ENCODE data around the gene PCDH1.

The PCDH1 gene

DNA sequence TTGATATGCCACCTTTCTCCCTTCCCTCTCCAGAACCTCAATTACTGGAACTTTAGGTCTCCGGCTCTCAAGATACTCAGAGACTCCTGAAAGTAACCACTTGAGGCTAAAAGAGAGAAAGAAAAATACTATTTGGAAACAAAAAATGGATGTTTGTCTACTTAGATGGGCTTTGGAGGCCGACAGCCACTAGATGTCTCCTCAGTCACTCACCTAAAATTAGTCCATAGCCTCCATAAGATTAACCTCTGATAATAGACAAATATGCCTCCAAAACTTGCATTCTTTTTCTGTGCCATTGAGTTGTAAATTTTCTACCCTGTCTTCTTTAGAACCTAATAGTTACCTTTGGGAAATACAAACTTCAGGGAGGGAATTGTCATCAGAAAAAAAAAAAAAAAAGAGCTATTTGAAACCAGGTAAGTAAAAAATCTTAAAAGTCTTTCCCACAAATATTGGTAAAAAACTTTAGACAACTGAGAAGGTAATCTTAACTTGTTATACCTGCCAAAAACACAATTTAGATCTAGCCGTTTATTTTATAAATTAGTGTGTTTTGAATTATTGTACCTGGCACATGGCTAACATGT, 11.2 kb upstream of the PCDH1 start:
- no peak for TF ChIP-seq EZH2phosphoT487 (IDR thresholded peaks at IDR 0.05; ENCODE audit: borderline replicate concordance, low read length)
- TF ChIP-seq, protein P1, sequence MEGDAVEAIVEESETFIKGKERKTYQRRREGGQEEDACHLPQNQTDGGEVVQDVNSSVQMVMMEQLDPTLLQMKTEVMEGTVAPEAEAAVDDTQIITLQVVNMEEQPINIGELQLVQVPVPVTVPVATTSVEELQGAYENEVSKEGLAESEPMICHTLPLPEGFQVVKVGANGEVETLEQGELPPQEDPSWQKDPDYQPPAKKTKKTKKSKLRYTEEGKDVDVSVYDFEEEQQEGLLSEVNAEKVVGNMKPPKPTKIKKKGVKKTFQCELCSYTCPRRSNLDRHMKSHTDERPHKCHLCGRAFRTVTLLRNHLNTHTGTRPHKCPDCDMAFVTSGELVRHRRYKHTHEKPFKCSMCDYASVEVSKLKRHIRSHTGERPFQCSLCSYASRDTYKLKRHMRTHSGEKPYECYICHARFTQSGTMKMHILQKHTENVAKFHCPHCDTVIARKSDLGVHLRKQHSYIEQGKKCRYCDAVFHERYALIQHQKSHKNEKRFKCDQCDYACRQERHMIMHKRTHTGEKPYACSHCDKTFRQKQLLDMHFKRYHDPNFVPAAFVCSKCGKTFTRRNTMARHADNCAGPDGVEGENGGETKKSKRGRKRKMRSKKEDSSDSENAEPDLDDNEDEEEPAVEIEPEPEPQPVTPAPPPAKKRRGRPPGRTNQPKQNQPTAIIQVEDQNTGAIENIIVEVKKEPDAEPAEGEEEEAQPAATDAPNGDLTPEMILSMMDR (IDR thresholded peaks at IDR 0.05; ENCODE audit: low read depth, low read length, poor library complexity, severe bottlenecking) = peak; percentile 57
- Histone ChIP-seq H3K9me3 (ENCODE audit: control insufficient read depth, insufficient read depth, low read length) (no peaks in the 10 kb centered on the region), H3K4me1 (ENCODE audit: control insufficient read depth, low read length) (no peaks in the 10 kb centered on the region), H3K9me2 (replicated peaks; ENCODE audit: control insufficient read depth, low read length) (no peaks in the 10 kb centered on the region), H3F3A (ENCODE audit: control insufficient read depth, insufficient read depth) (0 out of 2 replicates have a peak, but pooled peaks cover 3% of the 10 kb centered on the region), H4K20me1 (ENCODE audit: control insufficient read depth, insufficient read depth, low read depth, low read length) (no peaks in the 10 kb centered on the region), H3K27ac (ENCODE audit: low read depth, low read length) (no peak overlapping the region), H3K4me3 (ENCODE audit: low read length) (no peak overlapping the region), H3K4me2 (ENCODE audit: low read length) (no peak overlapping the region), H3K79me2 (ENCODE audit: control insufficient read depth, low read length) (no peaks in the 10 kb centered on the region), H3K27me3 (ENCODE audit: control insufficient read depth, low read length) (peaks cover 5% of the 10 kb centered on the region), H3K36me3 (ENCODE audit: control insufficient read depth, low read length) (no peaks in the 10 kb centered on the region)

DNA sequence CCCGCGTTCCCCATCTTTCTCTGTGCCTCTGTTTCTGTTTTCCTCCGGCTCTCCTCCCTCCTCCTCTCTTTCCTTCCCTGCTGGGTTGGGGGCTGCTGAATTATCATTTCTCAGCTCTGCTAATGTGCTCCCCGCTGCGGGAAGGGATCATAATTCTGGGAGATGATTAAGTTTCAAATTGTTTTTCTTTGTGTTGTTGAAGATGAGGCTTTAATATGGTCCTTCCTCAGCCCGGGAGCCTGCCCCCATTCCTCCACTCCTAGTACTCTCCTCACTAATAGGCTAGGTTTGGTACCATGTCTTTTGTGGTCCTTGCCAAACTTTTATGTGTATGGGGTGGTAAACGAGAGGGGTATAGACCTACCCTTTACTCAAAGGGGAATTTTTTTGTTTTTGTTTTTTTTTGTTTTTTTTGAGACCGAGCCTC, 5.7 kb upstream of the PCDH1 start:
- TF ChIP-seq, protein P1 (IDR thresholded peaks at IDR 0.05; ENCODE audit: low read depth, low read length, poor library complexity, severe bottlenecking) = no peak
- no peak for TF ChIP-seq EZH2phosphoT487 (IDR thresholded peaks at IDR 0.05; ENCODE audit: borderline replicate concordance, low read length)
- H3K4me1 ChIP-seq (ENCODE audit: control insufficient read depth, low read length) = peaks cover 13% of the 10 kb centered on the region
- H3K36me3 ChIP-seq (ENCODE audit: control insufficient read depth, low read length) = no peaks in the 10 kb centered on the region
- H4K20me1 ChIP-seq (ENCODE audit: control insufficient read depth, insufficient read depth, low read depth, low read length) = no peaks in the 10 kb centered on the region
- H3K9me2 ChIP-seq (replicated peaks; ENCODE audit: control insufficient read depth, low read length) = no peaks in the 10 kb centered on the region
- no peak overlapping the region for H3K4me2 ChIP-seq (ENCODE audit: low read length)
- H3K27me3 ChIP-seq (ENCODE audit: control insufficient read depth, low read length) = peaks cover 44% of the 10 kb centered on the region
- H3K4me3 ChIP-seq (ENCODE audit: low read length) = no peak overlapping the region
- H3K27ac ChIP-seq (ENCODE audit: low read depth, low read length) = no peak overlapping the region
- H3K79me2 ChIP-seq (ENCODE audit: control insufficient read depth, low read length) = no peaks in the 10 kb centered on the region
- H3F3A ChIP-seq (ENCODE audit: control insufficient read depth, insufficient read depth) = no peaks in the 10 kb centered on the region
- no peaks in the 10 kb centered on the region for H3K9me3 ChIP-seq (ENCODE audit: control insufficient read depth, insufficient read depth, low read length)

DNA sequence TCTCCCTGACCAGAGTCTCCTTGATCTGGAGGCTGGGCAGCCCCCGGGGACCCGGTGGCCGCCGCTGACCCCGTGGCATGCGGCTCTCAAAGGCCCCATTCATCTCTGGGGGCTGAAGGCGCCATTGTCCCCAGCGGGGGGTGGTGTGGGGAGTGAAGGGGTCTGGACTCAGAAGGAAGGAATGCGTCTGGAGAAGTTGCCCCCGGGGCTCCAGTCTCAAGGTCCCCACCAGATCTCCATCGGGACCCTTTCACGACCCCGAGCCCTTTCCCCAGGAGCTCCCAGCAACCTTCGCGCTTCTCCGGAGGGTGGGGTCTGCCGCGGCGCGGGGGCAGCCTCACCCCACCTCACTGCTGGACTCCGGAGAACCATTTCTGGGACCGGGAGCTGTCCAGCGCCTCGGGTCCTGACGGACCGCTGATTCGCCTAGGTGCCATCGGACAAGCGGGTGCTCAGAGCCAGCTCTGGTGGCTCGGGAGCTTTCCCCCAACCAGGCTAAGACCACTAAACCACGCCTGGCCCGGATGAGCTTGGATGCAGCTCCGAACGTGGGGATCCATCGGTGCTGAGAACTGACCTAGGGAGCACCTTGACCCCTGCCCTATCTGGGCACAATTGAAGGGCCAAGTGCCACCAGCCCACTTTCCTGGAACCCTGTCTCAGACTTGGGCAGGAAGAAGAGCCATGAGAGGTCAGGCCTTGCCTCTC, 5.1 kb upstream of the PCDH1 start:
- Histone ChIP-seq H3K27me3 (ENCODE audit: control insufficient read depth, low read length) (peaks cover 49% of the 10 kb centered on the region), H3K9me3 (ENCODE audit: control insufficient read depth, insufficient read depth, low read length) (no peaks in the 10 kb centered on the region), H3K4me2 (ENCODE audit: low read length) (no peak overlapping the region), H3K4me3 (ENCODE audit: low read length) (no peak overlapping the region), H3F3A (ENCODE audit: control insufficient read depth, insufficient read depth) (no peaks in the 10 kb centered on the region), H4K20me1 (ENCODE audit: control insufficient read depth, insufficient read depth, low read depth, low read length) (no peaks in the 10 kb centered on the region), H3K9me2 (replicated peaks; ENCODE audit: control insufficient read depth, low read length) (no peaks in the 10 kb centered on the region), H3K79me2 (ENCODE audit: control insufficient read depth, low read length) (no peaks in the 10 kb centered on the region), H3K36me3 (ENCODE audit: control insufficient read depth, low read length) (no peaks in the 10 kb centered on the region), H3K4me1 (ENCODE audit: control insufficient read depth, low read length) (peaks cover 18% of the 10 kb centered on the region), H3K27ac (ENCODE audit: low read depth, low read length) (no peak overlapping the region)
- TF ChIP-seq, protein P1 (IDR thresholded peaks at IDR 0.05; ENCODE audit: low read depth, low read length, poor library complexity, severe bottlenecking) = no peak
- no peak for TF ChIP-seq EZH2phosphoT487 (IDR thresholded peaks at IDR 0.05; ENCODE audit: borderline replicate concordance, low read length)

All from DOHH2 (cell line).